DOHH2 (cell line): Measurements from ENCODE around the gene FREM1.

Experiments used
- H3F3A ChIP-seq: fragments of 200-600 bp; sonication (generic), shearing (Covaris generic); 2 replicates; pipeline ENCODE4 v1.6.0; 2016; ENCODE audit warnings: antibody characterized with exemption, mild to moderate bottlenecking; ENCODE audit not compliant: control insufficient read depth, insufficient read depth
- H3K27ac ChIP-seq: fragments of 200-600 bp; sonication (generic); 2 replicates; pipeline ENCODE4 v1.5.1; 2014; ENCODE audit warnings: low read depth, mild to moderate bottlenecking, low read length, moderate library complexity
- H3K27me3 ChIP-seq: fragments of 200-600 bp; sonication (generic); 2 replicates; pipeline ENCODE4 v1.6.1; 2014; ENCODE audit warnings: mild to moderate bottlenecking, low read length, mixed read lengths; ENCODE audit not compliant: control insufficient read depth
- H3K36me3 ChIP-seq: fragments of 200-600 bp; sonication (generic); 2 replicates; pipeline ENCODE4 v1.6.1; 2014; ENCODE audit warnings: mild to moderate bottlenecking, low read length, moderate library complexity, mixed read lengths; ENCODE audit not compliant: control insufficient read depth
- H3K4me1 ChIP-seq: fragments of 200-600 bp; sonication (generic); 2 replicates; pipeline ENCODE4 v1.6.1; 2014; ENCODE audit warnings: mild to moderate bottlenecking, low read length, mixed read lengths; ENCODE audit not compliant: control insufficient read depth
- H3K4me2 ChIP-seq: fragments of 200-600 bp; sonication (generic); 2 replicates; pipeline ENCODE4 v1.6.0; 2014; ENCODE audit warnings: mild to moderate bottlenecking, low read length, moderate library complexity
- H3K4me3 ChIP-seq: fragments of 200-600 bp; sonication (generic); 2 replicates; pipeline ENCODE4 v1.5.1; 2014; ENCODE audit warnings: mild to moderate bottlenecking, low read length, mixed read lengths
- H3K79me2 ChIP-seq: fragments of 200-600 bp; sonication (generic); 2 replicates; pipeline ENCODE4 v1.6.1; 2014; ENCODE audit warnings: mild to moderate bottlenecking, low read length, mixed read lengths; ENCODE audit not compliant: control insufficient read depth
- H3K9me2 ChIP-seq: fragments of 200-600 bp; sonication (generic); replicated peaks from 2 replicates; pipeline ENCODE4 v1.6.1; 2014; ENCODE audit warnings: mild to moderate bottlenecking, low read length, mixed read lengths; ENCODE audit not compliant: control insufficient read depth
- H3K9me3 ChIP-seq: fragments of 200-600 bp; sonication (generic); 2 replicates; pipeline ENCODE4 v1.6.1; 2014; ENCODE audit warnings: antibody characterized with exemption, low read length, mixed read lengths; ENCODE audit not compliant: control insufficient read depth, insufficient read depth
- H4K20me1 ChIP-seq: fragments of 200-600 bp; sonication (generic); 2 replicates; pipeline ENCODE4 v1.6.0; 2014; ENCODE audit warnings: low read depth, mild to moderate bottlenecking, antibody characterized with exemption, low read length, moderate library complexity; ENCODE audit not compliant: control insufficient read depth, insufficient read depth
- EZH2phosphoT487 ChIP-seq: fragments of 200-600 bp; sonication (generic); IDR thresholded peaks from 2 replicates; pipeline ENCODE4 v1.6.1; 2017; ENCODE audit warnings: borderline replicate concordance, mild to moderate bottlenecking, antibody characterized with exemption, low read length, moderate library complexity, mixed read lengths
- TF ChIP-seq, protein P1 (sequence below): fragments of 200-600 bp; sonication (generic); IDR thresholded peaks from one replicate; pipeline ENCODE4 v1.5.1; 2014; ENCODE audit warnings: antibody characterized with exemption, mild to moderate bottlenecking, low read depth, low read length; ENCODE audit not compliant: poor library complexity, severe bottlenecking

FREM1 gene, protein sequence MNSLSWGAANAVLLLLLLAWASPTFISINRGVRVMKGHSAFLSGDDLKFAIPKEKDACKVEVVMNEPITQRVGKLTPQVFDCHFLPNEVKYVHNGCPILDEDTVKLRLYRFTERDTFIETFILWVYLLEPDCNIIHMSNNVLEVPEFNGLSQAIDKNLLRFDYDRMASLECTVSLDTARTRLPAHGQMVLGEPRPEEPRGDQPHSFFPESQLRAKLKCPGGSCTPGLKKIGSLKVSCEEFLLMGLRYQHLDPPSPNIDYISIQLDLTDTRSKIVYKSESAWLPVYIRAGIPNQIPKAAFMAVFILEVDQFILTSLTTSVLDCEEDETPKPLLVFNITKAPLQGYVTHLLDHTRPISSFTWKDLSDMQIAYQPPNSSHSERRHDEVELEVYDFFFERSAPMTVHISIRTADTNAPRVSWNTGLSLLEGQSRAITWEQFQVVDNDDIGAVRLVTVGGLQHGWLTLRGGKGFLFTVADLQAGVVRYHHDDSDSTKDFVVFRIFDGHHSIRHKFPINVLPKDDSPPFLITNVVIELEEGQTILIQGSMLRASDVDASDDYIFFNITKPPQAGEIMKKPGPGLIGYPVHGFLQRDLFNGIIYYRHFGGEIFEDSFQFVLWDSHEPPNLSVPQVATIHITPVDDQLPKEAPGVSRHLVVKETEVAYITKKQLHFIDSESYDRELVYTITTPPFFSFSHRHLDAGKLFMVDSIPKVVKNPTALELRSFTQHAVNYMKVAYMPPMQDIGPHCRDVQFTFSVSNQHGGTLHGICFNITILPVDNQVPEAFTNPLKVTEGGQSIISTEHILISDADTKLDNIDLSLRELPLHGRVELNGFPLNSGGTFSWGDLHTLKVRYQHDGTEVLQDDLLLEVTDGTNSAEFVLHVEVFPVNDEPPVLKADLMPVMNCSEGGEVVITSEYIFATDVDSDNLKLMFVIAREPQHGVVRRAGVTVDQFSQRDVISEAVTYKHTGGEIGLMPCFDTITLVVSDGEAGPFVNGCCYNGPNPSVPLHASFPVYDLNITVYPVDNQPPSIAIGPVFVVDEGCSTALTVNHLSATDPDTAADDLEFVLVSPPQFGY (N-terminal part only)

DNA sequence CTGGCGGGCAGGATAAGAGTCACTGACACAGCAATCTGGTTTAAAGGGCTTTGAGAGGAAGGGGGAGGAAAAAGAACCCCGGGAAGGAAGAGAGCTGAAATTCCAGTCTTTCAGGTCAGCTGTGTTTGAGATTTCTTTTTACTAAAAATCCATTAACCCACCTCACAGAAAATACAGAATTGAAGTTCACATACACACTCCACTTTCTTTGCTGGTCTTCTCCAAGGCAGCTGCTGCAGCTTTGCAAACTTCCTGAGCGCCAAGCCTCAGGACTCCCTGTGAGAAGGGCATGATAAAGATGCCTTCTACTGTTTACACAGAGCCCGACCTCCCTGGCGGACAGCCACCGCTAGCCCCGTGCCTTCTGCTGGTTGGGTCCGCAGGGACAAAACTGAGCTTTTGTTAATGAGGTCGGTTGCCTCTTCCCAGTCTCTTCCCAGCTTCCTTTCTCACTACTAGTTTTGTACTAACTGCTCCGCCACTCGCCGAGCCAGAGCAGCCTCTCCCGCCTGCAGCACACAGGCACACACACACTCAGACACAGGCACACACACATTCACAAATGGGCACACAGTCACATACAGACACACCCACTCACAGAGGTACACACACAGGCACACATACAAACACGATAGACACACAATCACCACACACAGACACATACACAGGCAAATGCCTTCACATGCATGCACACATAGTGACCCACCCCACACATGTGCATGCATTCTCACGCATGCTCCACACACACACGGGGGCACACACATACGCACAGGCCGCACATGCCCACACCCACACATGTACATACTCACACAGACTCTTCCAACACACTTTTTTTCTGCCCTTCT, at the start of gene FREM1:
FREM1 (minus strand) TSS at position 468 of the 845 bp plus-strand sequence. CDS start 41,451 bp downstream, outside the sequence.
- H3K4me3 ChIP-seq, result no peak within 1 kb of the TSS
- H3K36me3 ChIP-seq, result no peaks in the 10 kb centered on the region
- no peaks in the 10 kb centered on the region for H3F3A ChIP-seq
- H3K9me2 ChIP-seq, result no peaks in the 10 kb centered on the region
- H4K20me1 ChIP-seq, result no peaks in the 10 kb centered on the region
- H3K79me2 ChIP-seq, result no peaks in the 10 kb centered on the region
- H3K4me2 ChIP-seq, result no peak within 1 kb of the TSS
- H3K27ac ChIP-seq, result no peak within 1 kb of the TSS
- H3K27me3 ChIP-seq, result no peaks in the 10 kb centered on the region
- H3K4me1 ChIP-seq, result no peaks in the 10 kb centered on the region
- TF ChIP-seq, protein P1, sequence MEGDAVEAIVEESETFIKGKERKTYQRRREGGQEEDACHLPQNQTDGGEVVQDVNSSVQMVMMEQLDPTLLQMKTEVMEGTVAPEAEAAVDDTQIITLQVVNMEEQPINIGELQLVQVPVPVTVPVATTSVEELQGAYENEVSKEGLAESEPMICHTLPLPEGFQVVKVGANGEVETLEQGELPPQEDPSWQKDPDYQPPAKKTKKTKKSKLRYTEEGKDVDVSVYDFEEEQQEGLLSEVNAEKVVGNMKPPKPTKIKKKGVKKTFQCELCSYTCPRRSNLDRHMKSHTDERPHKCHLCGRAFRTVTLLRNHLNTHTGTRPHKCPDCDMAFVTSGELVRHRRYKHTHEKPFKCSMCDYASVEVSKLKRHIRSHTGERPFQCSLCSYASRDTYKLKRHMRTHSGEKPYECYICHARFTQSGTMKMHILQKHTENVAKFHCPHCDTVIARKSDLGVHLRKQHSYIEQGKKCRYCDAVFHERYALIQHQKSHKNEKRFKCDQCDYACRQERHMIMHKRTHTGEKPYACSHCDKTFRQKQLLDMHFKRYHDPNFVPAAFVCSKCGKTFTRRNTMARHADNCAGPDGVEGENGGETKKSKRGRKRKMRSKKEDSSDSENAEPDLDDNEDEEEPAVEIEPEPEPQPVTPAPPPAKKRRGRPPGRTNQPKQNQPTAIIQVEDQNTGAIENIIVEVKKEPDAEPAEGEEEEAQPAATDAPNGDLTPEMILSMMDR, result no peak
- no peak for TF ChIP-seq EZH2phosphoT487
- H3K9me3 ChIP-seq, result no peaks in the 10 kb centered on the region

DNA sequence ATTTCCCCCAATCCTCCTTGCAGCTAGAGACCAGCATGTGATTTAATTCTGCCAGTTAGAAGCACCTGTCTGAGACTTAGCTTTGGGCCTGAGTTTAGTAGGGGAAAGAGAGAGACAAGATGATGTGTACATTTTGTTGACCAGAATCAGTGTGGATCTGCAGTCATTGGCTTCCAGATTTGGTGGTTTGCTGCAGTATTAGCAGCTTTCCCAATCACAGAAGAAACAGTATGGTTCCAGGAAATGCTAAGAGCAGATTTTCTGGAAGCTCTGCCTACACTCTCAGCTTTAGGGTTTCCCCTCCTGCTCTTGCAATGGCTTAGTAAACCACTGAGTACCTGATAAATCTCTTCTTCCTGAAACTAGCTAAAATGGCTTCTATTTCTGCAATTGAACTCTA, 48.8 kb upstream of the FREM1 start:
- Histone ChIP-seq H3K9me3 (no peaks in the 10 kb centered on the region), H3K79me2 (no peaks in the 10 kb centered on the region), H4K20me1 (no peaks in the 10 kb centered on the region), H3K9me2 (no peaks in the 10 kb centered on the region), H3K4me3 (no peak overlapping the region), H3K27ac (no peak overlapping the region), H3K4me2 (no peak overlapping the region), H3F3A (no peaks in the 10 kb centered on the region), H3K27me3 (no peaks in the 10 kb centered on the region), H3K4me1 (no peaks in the 10 kb centered on the region), H3K36me3 (no peaks in the 10 kb centered on the region)
- no peak for TF ChIP-seq EZH2phosphoT487
- TF ChIP-seq, protein P1, result no peak

DNA sequence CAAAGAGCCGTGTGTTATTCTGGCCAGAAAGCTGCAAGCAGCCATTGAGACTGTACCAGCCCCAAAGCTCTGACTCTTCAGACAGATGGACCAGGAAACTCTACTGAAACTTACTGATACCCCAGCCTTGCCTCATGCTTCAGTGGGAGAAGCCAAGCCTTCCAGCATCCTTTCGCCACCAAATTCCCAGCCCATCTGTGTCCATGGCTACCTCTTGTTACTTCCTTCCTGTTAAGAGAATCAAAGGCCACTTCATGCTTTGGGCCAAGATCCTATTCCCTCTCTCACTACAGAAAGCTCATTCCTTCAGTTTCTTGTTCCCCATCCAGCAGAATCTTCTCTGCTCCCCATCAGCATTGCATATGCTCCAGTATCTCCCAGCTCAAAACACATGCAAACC, 46.9 kb upstream of the FREM1 start:
- Histone ChIP-seq H3F3A (no peaks in the 10 kb centered on the region), H3K4me1 (no peaks in the 10 kb centered on the region), H3K9me2 (no peaks in the 10 kb centered on the region), H4K20me1 (no peaks in the 10 kb centered on the region), H3K4me3 (no peak overlapping the region), H3K36me3 (no peaks in the 10 kb centered on the region), H3K4me2 (no peak overlapping the region), H3K9me3 (no peaks in the 10 kb centered on the region), H3K27ac (no peak overlapping the region), H3K79me2 (no peaks in the 10 kb centered on the region), H3K27me3 (no peaks in the 10 kb centered on the region)
- TF ChIP-seq, protein P1, result no peak
- no peak for TF ChIP-seq EZH2phosphoT487
